ENCODE data around the gene SCD5.

Gene SCD5

GRCh38 chr4:82753725-82754410 lies 44.7 kb downstream of the SCD5 start:
- TF ChIP-seq CTCF (IDR thresholded peaks at IDR 0.05; ENCODE audit: insufficient read depth, low read length) = no peak
- no peak for TF ChIP-seq GABPA (IDR thresholded peaks at IDR 0.05; ENCODE audit: low read depth)
- no peak for TF ChIP-seq SPI1 (IDR thresholded peaks at IDR 0.05; ENCODE audit: borderline replicate concordance, low read depth)
- TF ChIP-seq POLR2AphosphoS5 (IDR thresholded peaks at IDR 0.05; ENCODE audit: low read depth) = no peak
- no peak for TF ChIP-seq REST (IDR thresholded peaks at IDR 0.05; ENCODE audit: insufficient replicate concordance, low read depth)
- DNase-seq (ENCODE audit: low read depth in 1 of 2, low spot score in 1 of 2) = no peak
- H3K4me3 ChIP-seq (replicated peaks; ENCODE audit: insufficient read depth, low read length) = no peak overlapping the region

GRCh38 chr4:82753238-82753637 lies 45.4 kb downstream of the SCD5 start:
- TF ChIP-seq GABPA (IDR thresholded peaks at IDR 0.05; ENCODE audit: low read depth) = no peak
- no peak for TF ChIP-seq REST (IDR thresholded peaks at IDR 0.05; ENCODE audit: insufficient replicate concordance, low read depth)
- no peak for TF ChIP-seq POLR2AphosphoS5 (IDR thresholded peaks at IDR 0.05; ENCODE audit: low read depth)
- TF ChIP-seq SPI1 (IDR thresholded peaks at IDR 0.05; ENCODE audit: borderline replicate concordance, low read depth) = no peak
- TF ChIP-seq CTCF (IDR thresholded peaks at IDR 0.05; ENCODE audit: insufficient read depth, low read length) = no peak
- no peak overlapping the region for H3K4me3 ChIP-seq (replicated peaks; ENCODE audit: insufficient read depth, low read length)
- H3K27me3 ChIP-seq (ENCODE audit: insufficient read depth, poor library complexity, severe bottlenecking) = no peaks in the 10 kb centered on the region
- H3K27ac ChIP-seq (replicated peaks) = no peak overlapping the region
- DNase-seq (ENCODE audit: low read depth in 1 of 2, low spot score in 1 of 2) = no peak

More at GRCh38 chr4:82753725-82754410, 44.7 kb downstream of the SCD5 start:
- Histone ChIP-seq H3K27ac (replicated peaks) (no peak overlapping the region), H3K27me3 (ENCODE audit: insufficient read depth, poor library complexity, severe bottlenecking) (no peaks in the 10 kb centered on the region)

- DNase-seq (ENCODE audit: low read depth in 1 of 2, low spot score in 1 of 2) = no peak
- Histone ChIP-seq H3K27me3 (ENCODE audit: insufficient read depth, poor library complexity, severe bottlenecking) (no peaks in the 10 kb centered on the region), H3K27ac (replicated peaks) (no peak overlapping the region), H3K4me3 (replicated peaks; ENCODE audit: insufficient read depth, low read length) (no peak overlapping the region)
- no peak for TF ChIP-seq POLR2AphosphoS5 (IDR thresholded peaks at IDR 0.05; ENCODE audit: low read depth)
- no peak for TF ChIP-seq CTCF (IDR thresholded peaks at IDR 0.05; ENCODE audit: insufficient read depth, low read length)
- no peak for TF ChIP-seq SPI1 (IDR thresholded peaks at IDR 0.05; ENCODE audit: borderline replicate concordance, low read depth)
- no peak for TF ChIP-seq REST (IDR thresholded peaks at IDR 0.05; ENCODE audit: insufficient replicate concordance, low read depth)
- no peak for TF ChIP-seq GABPA (IDR thresholded peaks at IDR 0.05; ENCODE audit: low read depth)
Measured at GRCh38 chr4:82748810-82749470, 49.7 kb downstream of the SCD5 start.

All from HL-60 (cell line).